ENCODE results near the gene PSMD1.

Gene PSMD1

GRCh38 chr2:231199219-231199618, 142.6 kb downstream of the PSMD1 start:
- peak overlapping the region; percentile 85 for H3K4me3 ChIP-seq (ENCODE audit: low read depth, low read length)
- TF ChIP-seq CTCF (IDR thresholded peaks at IDR 0.05; ENCODE audit: low read depth, low read length): no peak
- in situ Hi-C loops (cut with HindIII; ENCODE audit: low sequenced_read_pairs): no loop called here
- peak; percentile 49 for DNase-seq (ENCODE audit: low read depth, low spot score)

GRCh38 chr2:231200805-231201474, 144.3 kb downstream of the PSMD1 start:
- in situ Hi-C loops (cut with HindIII; ENCODE audit: low sequenced_read_pairs): no loop called here
- DNase-seq (ENCODE audit: low read depth, low spot score): peak; percentile 74
- TF ChIP-seq CTCF (IDR thresholded peaks at IDR 0.05; ENCODE audit: low read depth, low read length): no peak
- H3K4me3 ChIP-seq (ENCODE audit: low read depth, low read length): no peak overlapping the region

GRCh38 chr2:231201475-231201814, 144.8 kb downstream of the PSMD1 start:
- DNase-seq (ENCODE audit: low read depth, low spot score): no peak
- TF ChIP-seq CTCF (IDR thresholded peaks at IDR 0.05; ENCODE audit: low read depth, low read length): no peak
- H3K4me3 ChIP-seq (ENCODE audit: low read depth, low read length): no peak overlapping the region
- in situ Hi-C loops (cut with HindIII; ENCODE audit: low sequenced_read_pairs): no loop called here

GRCh38 chr2:231203087-231203486, 146.4 kb downstream of the PSMD1 start:
- TF ChIP-seq CTCF (IDR thresholded peaks at IDR 0.05; ENCODE audit: low read depth, low read length): no peak
- DNase-seq (ENCODE audit: low read depth, low spot score): no peak
- no peak overlapping the region for H3K4me3 ChIP-seq (ENCODE audit: low read depth, low read length)
- in situ Hi-C loops (cut with HindIII; ENCODE audit: low sequenced_read_pairs): no loop called here

GRCh38 chr2:231204146-231204545, 147.5 kb downstream of the PSMD1 start:
- in situ Hi-C loops (cut with HindIII; ENCODE audit: low sequenced_read_pairs): no loop called here
- no peak for TF ChIP-seq CTCF (IDR thresholded peaks at IDR 0.05; ENCODE audit: low read depth, low read length)
- no peak overlapping the region for H3K4me3 ChIP-seq (ENCODE audit: low read depth, low read length)
- no peak for DNase-seq (ENCODE audit: low read depth, low spot score)

- DNase-seq (ENCODE audit: low read depth, low spot score): no peak
Measured at GRCh38 chr2:231204581-231204980, 147.9 kb downstream of the PSMD1 start.

More at GRCh38 chr2:231204581-231204980, 147.9 kb downstream of the PSMD1 start:
- in situ Hi-C loops (cut with HindIII; ENCODE audit: low sequenced_read_pairs): no loop called here
- no peak overlapping the region for H3K4me3 ChIP-seq (ENCODE audit: low read depth, low read length)
- TF ChIP-seq CTCF (IDR thresholded peaks at IDR 0.05; ENCODE audit: low read depth, low read length): no peak

Measured in astrocyte of the spinal cord (primary cell).